DND-41 (cell line): Measurements from ENCODE around the gene SLC6A17.

ENCODE experiments used
- ATAC-seq: fragments of 200-7000 bp; cut with Tn5 transposase; 3 replicates; pipeline ENCODE4 v1.9.1; 2021; ENCODE audit warnings: low read depth; ENCODE audit not compliant: insufficient read depth
- DNase-seq: peaks from one replicate; pipeline ENCODE4 v3.0.0-alpha.2; 2020
- H2AFZ ChIP-seq: 2 replicates; pipeline ENCODE4 v1.6.0; 2012; ENCODE audit warnings: low read depth, low read length
- H3K27ac ChIP-seq: 2 replicates; pipeline ENCODE4 v1.5.1; 2012; ENCODE audit warnings: low read length, inconsistent platforms
- H3K27me3 ChIP-seq: fragments of 200-600 bp; sonication (generic); 2 replicates; pipeline ENCODE4 v1.6.0; 2012; ENCODE audit warnings: low read length, mild to moderate bottlenecking, inconsistent platforms; ENCODE audit not compliant: insufficient read depth, poor library complexity
- H3K36me3 ChIP-seq: 2 replicates; pipeline ENCODE4 v1.5.1; 2012; ENCODE audit warnings: low read length, inconsistent platforms; ENCODE audit not compliant: insufficient read depth
- H3K4me1 ChIP-seq: 2 replicates; pipeline ENCODE4 v1.5.1; 2012; ENCODE audit warnings: mild to moderate bottlenecking, low read length; ENCODE audit not compliant: insufficient read depth
- H3K4me2 ChIP-seq: 2 replicates; pipeline ENCODE4 v1.6.0; 2012; ENCODE audit warnings: mild to moderate bottlenecking, moderate library complexity, low read length, inconsistent platforms; ENCODE audit not compliant: insufficient read depth
- H3K4me3 ChIP-seq, 2 experiments: fragments of 200-600 bp in 1 of 2; shearing (Covaris generic) in 1 of 2; 2 replicates each; pipeline ENCODE4 v1.5.1; 2012 to 2016; ENCODE audit warnings: inconsistent platforms in 2 of 2, low read length in 2 of 2, mild to moderate bottlenecking in 2 of 2, low read depth in 1 of 2, moderate library complexity in 1 of 2
- H3K79me2 ChIP-seq: 2 replicates; pipeline ENCODE4 v1.6.0; 2012; ENCODE audit warnings: low read length, inconsistent platforms; ENCODE audit not compliant: insufficient read depth
- H3K9ac ChIP-seq: 2 replicates; pipeline ENCODE4 v1.6.0; 2012; ENCODE audit warnings: low read depth, mild to moderate bottlenecking, inconsistent platforms, low read length, moderate library complexity
- H3K9me3 ChIP-seq: 2 replicates; pipeline ENCODE4 v1.5.1; 2012; ENCODE audit warnings: low read length, moderate library complexity, mild to moderate bottlenecking, inconsistent platforms; ENCODE audit not compliant: insufficient read depth, severe bottlenecking
- H4K20me1 ChIP-seq: 2 replicates; pipeline ENCODE4 v1.6.0; 2012; ENCODE audit warnings: low read length; ENCODE audit not compliant: insufficient read depth
- CTCF ChIP-seq: IDR thresholded peaks from 2 replicates; pipeline ENCODE4 v1.5.1; 2012; ENCODE audit warnings: borderline replicate concordance, low read length, moderate library complexity, mild to moderate bottlenecking; ENCODE audit not compliant: poor library complexity, severe bottlenecking; ENCODE audit errors: extremely low read depth
- EZH2 ChIP-seq: IDR thresholded peaks from 3 replicates; pipeline ENCODE4 v1.6.1; 2012; ENCODE audit warnings: borderline replicate concordance, low read depth, mild to moderate bottlenecking, moderate library complexity, low read length, inconsistent platforms; ENCODE audit not compliant: severe bottlenecking

SLC6A17 gene

GRCh38 chr1:110184446-110184845 is 34.2 kb downstream of the SLC6A17 start:
- Histone ChIP-seq H3K79me2 (no peaks in the 10 kb centered on the region), H3K4me1 (no peaks in the 10 kb centered on the region), H2AFZ (no peak overlapping the region), H4K20me1 (0 out of 2 replicates have a peak, but pooled peaks cover 2% of the 10 kb centered on the region), H3K4me3 (no peak overlapping the region), H3K27ac (no peak overlapping the region), H3K36me3 (no peaks in the 10 kb centered on the region), H3K27me3 (peaks cover 44% of the 10 kb centered on the region), H3K9me3 (no peaks in the 10 kb centered on the region), H3K9ac (no peak overlapping the region), H3K4me2 (no peak overlapping the region)
- TF ChIP-seq CTCF, result no peak
- TF ChIP-seq EZH2, result no peak
- DNase-seq (no peak), ATAC-seq (no peak)

- H3K4me2 ChIP-seq, result no peak overlapping the region
- H4K20me1 ChIP-seq, result 0 out of 2 replicates have a peak, but pooled peaks cover 2% of the 10 kb centered on the region
- ATAC-seq (no peak), DNase-seq (no peak)
- no peak overlapping the region for H2AFZ ChIP-seq
- no peak overlapping the region for H3K27ac ChIP-seq
- no peak overlapping the region for H3K9ac ChIP-seq
- H3K4me3 ChIP-seq, result no peak overlapping the region
- H3K79me2 ChIP-seq, result no peaks in the 10 kb centered on the region
- H3K9me3 ChIP-seq, result no peaks in the 10 kb centered on the region
- no peak for TF ChIP-seq CTCF
- no peak for TF ChIP-seq EZH2
- H3K36me3 ChIP-seq, result no peaks in the 10 kb centered on the region
- peaks cover 44% of the 10 kb centered on the region for H3K27me3 ChIP-seq
- H3K4me1 ChIP-seq, result no peaks in the 10 kb centered on the region
Observed at GRCh38 chr1:110185181-110185580, 34.9 kb downstream of the SLC6A17 start.

- DNase-seq, result no peak
- H3K4me2 ChIP-seq, result no peak overlapping the region
- peaks cover 44% of the 10 kb centered on the region for H3K27me3 ChIP-seq
- H3K9me3 ChIP-seq, result no peaks in the 10 kb centered on the region
- no peak overlapping the region for H3K9ac ChIP-seq
- 0 out of 2 replicates have a peak, but pooled peaks cover 2% of the 10 kb centered on the region for H4K20me1 ChIP-seq
- H3K27ac ChIP-seq, result no peak overlapping the region
- no peaks in the 10 kb centered on the region for H3K79me2 ChIP-seq
- H3K4me3 ChIP-seq, result no peak overlapping the region
- H2AFZ ChIP-seq, result no peak overlapping the region
- TF ChIP-seq EZH2, result no peak
- no peak for TF ChIP-seq CTCF
- H3K36me3 ChIP-seq, result no peaks in the 10 kb centered on the region
- no peak for ATAC-seq
- no peaks in the 10 kb centered on the region for H3K4me1 ChIP-seq
Observed at GRCh38 chr1:110186558-110186957, 36.3 kb downstream of the SLC6A17 start.
